Astrocyte (in vitro differentiated cells and primary cell): ENCODE results near the gene FRMD4B.

Experiments used
- EZH2 ChIP-seq: IDR thresholded peaks from 2 replicates; pipeline ENCODE4 v1.6.1; 2012; ENCODE audit warnings: mild to moderate bottlenecking, low read length, inconsistent platforms; ENCODE audit not compliant: insufficient read depth
- TF ChIP-seq, protein P1 (sequence below): IDR thresholded peaks from 2 replicates; pipeline ENCODE4 v1.5.1; 2011; ENCODE audit warnings: low read depth, mild to moderate bottlenecking, inconsistent platforms, low read length, moderate library complexity; ENCODE audit not compliant: insufficient read depth

DNA sequence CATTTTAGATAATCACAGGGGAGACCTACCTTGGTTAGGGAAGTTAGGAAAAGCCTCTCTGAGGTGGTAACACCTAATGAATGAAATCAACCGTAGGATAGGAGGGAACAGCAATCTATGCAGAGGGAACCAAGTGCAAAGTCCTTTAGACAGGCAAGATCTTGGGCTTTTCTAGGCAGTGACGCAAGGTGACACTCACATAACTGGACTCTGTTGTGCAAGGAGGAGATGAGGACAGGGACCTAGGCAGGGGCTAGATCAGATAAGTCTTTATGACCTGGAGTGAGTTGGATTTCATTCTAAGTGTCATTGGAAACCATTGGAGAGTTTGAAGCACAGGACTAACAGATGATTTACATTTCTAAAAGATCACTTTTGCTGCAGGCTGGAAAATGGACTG is 258.9 kb downstream of the FRMD4B start:
- TF ChIP-seq EZH2 = no peak
- TF ChIP-seq, protein P1, sequence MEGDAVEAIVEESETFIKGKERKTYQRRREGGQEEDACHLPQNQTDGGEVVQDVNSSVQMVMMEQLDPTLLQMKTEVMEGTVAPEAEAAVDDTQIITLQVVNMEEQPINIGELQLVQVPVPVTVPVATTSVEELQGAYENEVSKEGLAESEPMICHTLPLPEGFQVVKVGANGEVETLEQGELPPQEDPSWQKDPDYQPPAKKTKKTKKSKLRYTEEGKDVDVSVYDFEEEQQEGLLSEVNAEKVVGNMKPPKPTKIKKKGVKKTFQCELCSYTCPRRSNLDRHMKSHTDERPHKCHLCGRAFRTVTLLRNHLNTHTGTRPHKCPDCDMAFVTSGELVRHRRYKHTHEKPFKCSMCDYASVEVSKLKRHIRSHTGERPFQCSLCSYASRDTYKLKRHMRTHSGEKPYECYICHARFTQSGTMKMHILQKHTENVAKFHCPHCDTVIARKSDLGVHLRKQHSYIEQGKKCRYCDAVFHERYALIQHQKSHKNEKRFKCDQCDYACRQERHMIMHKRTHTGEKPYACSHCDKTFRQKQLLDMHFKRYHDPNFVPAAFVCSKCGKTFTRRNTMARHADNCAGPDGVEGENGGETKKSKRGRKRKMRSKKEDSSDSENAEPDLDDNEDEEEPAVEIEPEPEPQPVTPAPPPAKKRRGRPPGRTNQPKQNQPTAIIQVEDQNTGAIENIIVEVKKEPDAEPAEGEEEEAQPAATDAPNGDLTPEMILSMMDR = no peak
